GM12864 (cell line): ENCODE measurements around the gene SYNPO2.

Experiments used
- DNase-seq: peaks from one replicate; pipeline ENCODE4 v3.0.0-alpha.2; 2011; ENCODE audit warnings: low read depth
- H3K4me3 ChIP-seq: 2 replicates; pipeline ENCODE4 v1.5.1; 2011; ENCODE audit warnings: mild to moderate bottlenecking, low read depth, low read length, control low read depth
- TF ChIP-seq, protein P1 (sequence below): IDR thresholded peaks from 2 replicates; pipeline ENCODE4 v1.5.1; 2011; ENCODE audit warnings: low read depth, mild to moderate bottlenecking, moderate library complexity, low read length, control low read depth, inconsistent platforms; ENCODE audit errors: missing control alignments

SYNPO2 gene

DNA sequence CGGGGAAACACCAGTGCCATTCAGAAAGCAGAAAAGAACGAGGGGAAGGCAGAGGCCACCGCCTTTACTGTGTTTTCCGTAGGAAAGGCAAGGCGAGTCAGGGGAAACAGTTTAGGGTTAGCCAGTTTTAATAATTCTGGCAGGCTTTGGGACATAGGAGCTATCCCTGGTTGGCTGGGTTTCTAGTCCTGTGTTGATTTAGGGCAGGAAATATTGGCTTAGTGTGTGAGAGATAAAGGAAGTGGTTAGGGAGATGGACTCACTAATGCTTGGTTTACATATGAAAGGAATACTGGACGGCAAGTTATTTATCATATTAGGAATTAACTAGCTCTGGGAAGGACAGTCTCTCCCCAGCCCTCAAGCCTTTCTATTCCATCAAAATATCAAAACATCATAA lies 53.1 kb downstream of the SYNPO2 start:
- no peak for DNase-seq
- H3K4me3 ChIP-seq, result no peak overlapping the region
- TF ChIP-seq, protein P1, sequence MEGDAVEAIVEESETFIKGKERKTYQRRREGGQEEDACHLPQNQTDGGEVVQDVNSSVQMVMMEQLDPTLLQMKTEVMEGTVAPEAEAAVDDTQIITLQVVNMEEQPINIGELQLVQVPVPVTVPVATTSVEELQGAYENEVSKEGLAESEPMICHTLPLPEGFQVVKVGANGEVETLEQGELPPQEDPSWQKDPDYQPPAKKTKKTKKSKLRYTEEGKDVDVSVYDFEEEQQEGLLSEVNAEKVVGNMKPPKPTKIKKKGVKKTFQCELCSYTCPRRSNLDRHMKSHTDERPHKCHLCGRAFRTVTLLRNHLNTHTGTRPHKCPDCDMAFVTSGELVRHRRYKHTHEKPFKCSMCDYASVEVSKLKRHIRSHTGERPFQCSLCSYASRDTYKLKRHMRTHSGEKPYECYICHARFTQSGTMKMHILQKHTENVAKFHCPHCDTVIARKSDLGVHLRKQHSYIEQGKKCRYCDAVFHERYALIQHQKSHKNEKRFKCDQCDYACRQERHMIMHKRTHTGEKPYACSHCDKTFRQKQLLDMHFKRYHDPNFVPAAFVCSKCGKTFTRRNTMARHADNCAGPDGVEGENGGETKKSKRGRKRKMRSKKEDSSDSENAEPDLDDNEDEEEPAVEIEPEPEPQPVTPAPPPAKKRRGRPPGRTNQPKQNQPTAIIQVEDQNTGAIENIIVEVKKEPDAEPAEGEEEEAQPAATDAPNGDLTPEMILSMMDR, result no peak

DNA sequence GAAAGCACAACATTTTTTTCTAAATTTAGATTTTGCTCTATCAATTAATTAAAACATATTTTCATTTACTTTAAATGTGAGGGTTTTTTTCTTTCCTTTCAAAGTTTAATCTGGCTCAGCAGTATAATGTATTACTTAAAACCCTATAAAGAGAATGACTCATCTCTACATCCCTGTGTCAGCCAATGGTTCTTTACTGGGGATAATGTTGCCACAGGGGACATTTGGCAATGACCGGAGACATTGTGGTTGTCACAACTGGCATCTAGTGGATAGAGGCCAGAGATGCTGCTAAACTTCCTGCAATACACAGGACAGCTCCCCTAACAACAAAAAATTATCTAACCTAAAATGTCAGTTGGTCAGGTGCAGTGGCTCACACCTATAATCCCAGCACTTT lies 53.8 kb downstream of the SYNPO2 start:
- TF ChIP-seq, protein P1, result no peak
- H3K4me3 ChIP-seq, result no peak overlapping the region
- DNase-seq, result no peak

DNA sequence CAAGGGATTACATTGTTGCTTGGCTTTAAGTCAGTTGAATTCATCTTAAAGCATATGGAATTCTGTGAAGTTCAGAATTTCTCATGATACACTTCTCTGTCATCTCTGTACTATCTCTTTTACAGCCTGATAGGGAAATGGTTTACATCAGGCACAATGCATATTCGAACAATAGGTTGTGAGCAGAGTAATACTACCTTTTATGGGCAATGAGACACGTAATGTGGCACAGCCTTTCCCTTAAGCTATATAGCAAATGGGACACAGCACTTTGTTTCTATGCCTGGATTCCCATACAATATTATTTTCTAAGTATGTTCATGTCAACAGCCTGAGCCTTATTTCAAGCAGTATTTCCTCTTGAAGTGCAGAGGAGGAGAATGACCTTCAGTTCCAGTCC lies 58.4 kb downstream of the SYNPO2 start:
- TF ChIP-seq, protein P1, result no peak
- H3K4me3 ChIP-seq, result no peak overlapping the region
- no peak for DNase-seq

DNA sequence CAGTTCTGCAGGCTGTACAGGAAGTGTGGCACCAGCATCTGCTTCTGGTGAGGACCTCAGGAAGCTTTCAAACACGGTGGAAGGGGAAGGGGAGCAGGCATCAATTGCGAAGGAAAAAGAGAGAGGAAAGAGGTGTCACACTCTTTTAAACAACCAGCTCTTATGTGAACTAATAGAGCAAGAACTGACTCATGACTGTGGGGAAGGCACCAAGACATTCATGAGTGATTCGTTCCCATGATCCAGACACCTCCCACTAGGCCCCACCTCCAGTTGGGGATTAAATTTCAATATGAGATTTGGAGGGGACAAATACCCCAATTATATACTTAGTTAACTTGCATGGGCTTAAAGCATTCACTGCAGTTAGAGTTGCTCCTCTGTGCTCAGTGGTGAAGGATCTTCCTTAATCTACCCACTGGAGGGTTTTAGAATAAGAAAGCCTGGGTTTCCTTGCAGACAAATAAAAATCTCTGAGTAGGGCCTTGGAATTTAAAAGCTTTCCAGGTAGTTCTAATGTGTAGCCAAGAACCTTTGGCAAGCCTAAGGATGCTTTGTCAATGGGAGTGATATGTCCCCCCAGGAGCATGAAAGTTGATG lies 60.0 kb downstream of the SYNPO2 start:
- TF ChIP-seq, protein P1, result no peak
- no peak overlapping the region for H3K4me3 ChIP-seq
- DNase-seq, result no peak

DNA sequence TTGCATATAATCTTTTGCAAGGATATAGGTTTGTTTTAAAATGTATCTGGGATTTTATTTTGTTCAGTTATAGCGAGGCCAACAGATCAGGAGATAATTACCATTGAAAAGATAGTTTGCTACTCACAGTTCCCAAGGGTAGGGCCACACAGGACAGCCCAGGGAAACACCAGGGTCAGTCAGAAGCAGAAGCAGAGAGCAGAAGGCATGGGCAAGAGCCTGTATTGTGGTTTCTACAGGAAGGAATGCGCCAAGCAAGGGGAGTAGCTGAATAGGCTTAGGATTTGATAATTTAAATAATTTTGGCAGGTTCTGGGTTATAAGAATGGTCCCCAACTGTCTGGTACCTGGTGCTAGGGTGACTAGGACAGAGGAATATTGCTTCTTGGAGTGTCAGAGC lies 61.6 kb downstream of the SYNPO2 start:
- H3K4me3 ChIP-seq, result no peak overlapping the region
- TF ChIP-seq, protein P1, result no peak
- no peak for DNase-seq

DNA sequence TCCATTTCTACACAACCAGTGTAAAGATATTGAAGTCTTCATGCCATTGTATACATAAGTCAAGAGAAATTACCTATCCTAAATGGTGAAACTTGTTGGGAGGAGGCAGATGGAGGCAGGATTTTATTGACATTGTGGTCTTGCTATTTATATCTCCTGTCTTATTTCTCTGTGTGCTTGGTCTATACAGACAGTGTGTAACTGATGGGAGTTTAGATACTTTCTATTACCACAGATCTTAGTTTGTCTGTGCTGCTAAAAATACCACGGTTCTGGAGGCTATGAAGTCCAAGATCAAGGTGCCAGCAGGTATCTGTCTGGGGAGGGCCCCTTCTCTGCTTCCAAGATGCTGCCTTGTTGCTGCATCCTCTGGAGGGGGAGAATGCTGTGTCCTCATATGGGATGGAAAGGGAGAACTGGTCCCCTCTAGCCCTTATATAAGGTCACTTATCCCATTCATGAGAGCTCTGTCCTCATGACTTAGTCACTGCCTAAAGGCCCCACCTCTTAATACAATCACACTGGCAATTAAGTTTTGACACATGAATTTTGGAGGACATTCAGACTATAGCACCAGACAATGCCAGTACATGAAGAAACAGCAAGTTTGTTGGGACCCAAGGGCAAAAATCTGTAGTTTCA lies 62.4 kb downstream of the SYNPO2 start:
- TF ChIP-seq, protein P1, result no peak
- H3K4me3 ChIP-seq, result no peak overlapping the region
- no peak for DNase-seq

DNA sequence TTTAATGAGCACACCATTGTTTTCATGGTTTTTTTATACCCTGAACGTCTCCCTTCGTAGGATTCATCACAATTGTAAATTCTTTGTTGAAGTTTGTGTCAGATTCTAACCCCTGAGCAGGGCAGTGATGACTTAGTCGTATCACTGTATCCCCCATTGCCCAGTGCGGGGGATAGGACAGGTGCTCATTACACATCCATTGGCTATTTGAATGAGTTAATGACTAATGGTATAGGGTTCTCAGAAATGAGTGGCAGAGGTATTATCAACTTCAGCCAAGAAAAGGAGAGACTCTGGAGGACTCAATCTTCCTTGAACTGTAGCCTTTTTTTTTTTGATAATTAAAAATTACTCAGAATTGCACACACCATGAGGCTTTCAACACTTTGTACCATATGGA lies 64.6 kb downstream of the SYNPO2 start:
- DNase-seq, result no peak
- H3K4me3 ChIP-seq, result no peak overlapping the region
- TF ChIP-seq, protein P1, result no peak
